ENCODE data around the gene ACSS2. TPM values are rescaled to one million over a fixed set of nuclear protein-coding genes. Genes with fewer than 3 reads are reported as not detected.

Gene ACSS2
- total and polyA plus RNA-seq, 10 of the 15 experiments (the other 5 are each of a cell fraction or from before 2014, with no cell fraction given) = 2.8 to 37.2 (median 24.2) TPM

GRCh38 chr20:34921436-34921835 is 45.0 kb downstream of the ACSS2 start (continued):
- no peak for TF ChIP-seq ZNF687 (IDR thresholded peaks at IDR 0.05)
- TF ChIP-seq, protein P1, sequence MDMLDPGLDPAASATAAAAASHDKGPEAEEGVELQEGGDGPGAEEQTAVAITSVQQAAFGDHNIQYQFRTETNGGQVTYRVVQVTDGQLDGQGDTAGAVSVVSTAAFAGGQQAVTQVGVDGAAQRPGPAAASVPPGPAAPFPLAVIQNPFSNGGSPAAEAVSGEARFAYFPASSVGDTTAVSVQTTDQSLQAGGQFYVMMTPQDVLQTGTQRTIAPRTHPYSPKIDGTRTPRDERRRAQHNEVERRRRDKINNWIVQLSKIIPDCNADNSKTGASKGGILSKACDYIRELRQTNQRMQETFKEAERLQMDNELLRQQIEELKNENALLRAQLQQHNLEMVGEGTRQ (IDR thresholded peaks at IDR 0.05; ENCODE audit: borderline replicate concordance, low read depth, low read length) = no peak
- TF ChIP-seq CBX5 (IDR thresholded peaks at IDR 0.05; ENCODE audit: low read depth) = no peak

DNA sequence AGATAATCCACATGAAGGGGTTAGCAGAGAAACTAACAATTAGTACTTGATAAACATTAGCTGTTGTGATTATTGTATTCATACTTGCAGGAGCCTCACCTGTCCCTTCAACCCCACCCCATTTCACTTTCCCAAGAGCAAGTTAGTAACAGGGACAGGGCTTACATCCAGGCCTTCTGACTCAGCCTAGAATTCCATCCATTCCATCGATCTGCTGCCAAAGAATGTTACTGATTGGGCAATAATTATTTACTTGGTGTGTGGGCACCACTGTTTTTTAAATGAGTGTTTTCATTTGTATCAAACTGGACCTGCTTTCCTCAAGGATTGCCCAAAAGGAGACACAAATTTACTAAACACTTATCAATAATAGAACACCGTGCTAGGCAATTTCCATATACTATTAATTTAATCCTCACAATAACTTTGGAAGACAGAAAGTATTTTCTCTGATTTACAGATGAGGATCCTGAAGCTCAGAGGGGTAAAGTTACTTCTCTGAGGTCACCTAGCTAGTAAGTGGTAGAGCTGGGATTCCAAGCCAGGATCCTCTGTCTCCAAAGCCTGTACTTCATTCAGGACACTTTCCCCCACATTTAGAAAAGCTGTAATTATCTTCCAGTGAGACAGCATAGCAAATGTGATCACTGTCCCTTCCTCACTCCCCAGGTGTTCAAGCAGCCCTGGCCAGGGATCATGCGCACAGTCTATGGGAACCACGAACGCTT is 46.4 kb downstream of the ACSS2 start:
- ChIA-PET POLR2A (no interaction called here), RAD21 (ENCODE audit: unreplicated experiment) (no interaction called here), SMC1A (ENCODE audit: uncharacterized antibody, unreplicated experiment) (interaction anchor here (0.9 kb wide), 1 partner anchor 33 kb away, joined by 3 read pairs; no protein-coding TSS in a partner anchor), CTCF (interaction anchor here (0.7 to 0.8 kb wide), 2 partner anchors 90 to 101 kb away, joined by 3 read pairs; no protein-coding TSS in a partner anchor)
- intact Hi-C loops (cut with micrococcal nuclease; ENCODE audit: unreplicated experiment) (no loop called here), in situ Hi-C loops (cut with MboI) (no loop called here)
- Histone ChIP-seq H3K4me1 (ENCODE audit: control insufficient read depth, insufficient read depth, low read length) (no peaks in the 10 kb centered on the region), H3K27ac (ENCODE audit: control insufficient read depth, insufficient read depth) (no peak overlapping the region), H4K20me1 (ENCODE audit: control insufficient read depth, insufficient read depth) (no peaks in the 10 kb centered on the region), H3K27me3 (replicated peaks in 1 of 2; ENCODE audit: control insufficient read depth in 2 of 2, insufficient read depth in 2 of 2, low read length in 1 of 2) (no peaks in the 10 kb centered on the region), H3K79me2 (ENCODE audit: control insufficient read depth, insufficient read depth, low read length) (no peaks in the 10 kb centered on the region), H3K9ac (ENCODE audit: control insufficient read depth, insufficient read depth, low read length) (no peak overlapping the region), H3K9me3 (replicated peaks; ENCODE audit: control insufficient read depth, insufficient read depth, low read length) (no peaks in the 10 kb centered on the region), H3K4me3 (no peak overlapping the region), H3K36me3 (ENCODE audit: control insufficient read depth in 2 of 2, insufficient read depth in 2 of 2, low read length in 1 of 2) (no peaks in the 10 kb centered on the region; a peak in 1 of 4 replicates), H2AFZ (ENCODE audit: control insufficient read depth, low read depth, low read length) (no peak overlapping the region), H3K4me2 (ENCODE audit: control insufficient read depth, insufficient read depth) (no peak overlapping the region)
- FAIRE-seq (no peak), DNase-seq (ENCODE audit: low read depth, low spot score) (no peak), ATAC-seq (no peak)
- BruUV-seq (replicated peaks) = no TSS peak
- WGBS (ENCODE audit: insufficient coverage, insufficient replicate concordance, low lambda C conversion rate, missing lambda C conversion rate) = 93% methylated on average over 5 of the region's 5 CpGs
- TF ChIP-seq NFYB (IDR thresholded peaks at IDR 0.05; ENCODE audit: insufficient read depth, low read depth, low read length) = no peak
- TF ChIP-seq, protein P2, sequence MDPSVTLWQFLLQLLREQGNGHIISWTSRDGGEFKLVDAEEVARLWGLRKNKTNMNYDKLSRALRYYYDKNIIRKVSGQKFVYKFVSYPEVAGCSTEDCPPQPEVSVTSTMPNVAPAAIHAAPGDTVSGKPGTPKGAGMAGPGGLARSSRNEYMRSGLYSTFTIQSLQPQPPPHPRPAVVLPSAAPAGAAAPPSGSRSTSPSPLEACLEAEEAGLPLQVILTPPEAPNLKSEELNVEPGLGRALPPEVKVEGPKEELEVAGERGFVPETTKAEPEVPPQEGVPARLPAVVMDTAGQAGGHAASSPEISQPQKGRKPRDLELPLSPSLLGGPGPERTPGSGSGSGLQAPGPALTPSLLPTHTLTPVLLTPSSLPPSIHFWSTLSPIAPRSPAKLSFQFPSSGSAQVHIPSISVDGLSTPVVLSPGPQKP (IDR thresholded peaks at IDR 0.05; ENCODE audit: low read depth, low read length) = no peak
- no peak for TF ChIP-seq GATAD2B (conservative IDR thresholded peaks at IDR 0.05; ENCODE audit: low read depth)
- TF ChIP-seq RBBP5 (conservative IDR thresholded peaks at IDR 0.05) = no peak
- no peak for TF ChIP-seq POLR2AphosphoS2 (IDR thresholded peaks at IDR 0.05; ENCODE audit: low read depth, low read length)
- no peak for TF ChIP-seq IRF5 (IDR thresholded peaks at IDR 0.05; ENCODE audit: borderline replicate concordance)
- no peak for TF ChIP-seq TCF12 (IDR thresholded peaks at IDR 0.05; ENCODE audit: low read depth, low read length)
- TF ChIP-seq, protein P1 (IDR thresholded peaks at IDR 0.05; ENCODE audit: borderline replicate concordance, low read depth, low read length) = no peak

Data from GM12878 (cell line).